NCI-H748 (cell line): Measurements from ENCODE around the gene RIPOR2.
"Not testable (repeated sequence)": the region's sequence is repeated elsewhere in the genome, so short reads cannot be mapped to it uniquely, and the experiment has no call there.

ENCODE experiments used
- DNase-seq: peaks from one replicate; lab custom pipeline; 2025; ENCODE audit not compliant: unreplicated experiment; lab: John Stamatoyannopoulos, UW

RIPOR2 gene

DNA sequence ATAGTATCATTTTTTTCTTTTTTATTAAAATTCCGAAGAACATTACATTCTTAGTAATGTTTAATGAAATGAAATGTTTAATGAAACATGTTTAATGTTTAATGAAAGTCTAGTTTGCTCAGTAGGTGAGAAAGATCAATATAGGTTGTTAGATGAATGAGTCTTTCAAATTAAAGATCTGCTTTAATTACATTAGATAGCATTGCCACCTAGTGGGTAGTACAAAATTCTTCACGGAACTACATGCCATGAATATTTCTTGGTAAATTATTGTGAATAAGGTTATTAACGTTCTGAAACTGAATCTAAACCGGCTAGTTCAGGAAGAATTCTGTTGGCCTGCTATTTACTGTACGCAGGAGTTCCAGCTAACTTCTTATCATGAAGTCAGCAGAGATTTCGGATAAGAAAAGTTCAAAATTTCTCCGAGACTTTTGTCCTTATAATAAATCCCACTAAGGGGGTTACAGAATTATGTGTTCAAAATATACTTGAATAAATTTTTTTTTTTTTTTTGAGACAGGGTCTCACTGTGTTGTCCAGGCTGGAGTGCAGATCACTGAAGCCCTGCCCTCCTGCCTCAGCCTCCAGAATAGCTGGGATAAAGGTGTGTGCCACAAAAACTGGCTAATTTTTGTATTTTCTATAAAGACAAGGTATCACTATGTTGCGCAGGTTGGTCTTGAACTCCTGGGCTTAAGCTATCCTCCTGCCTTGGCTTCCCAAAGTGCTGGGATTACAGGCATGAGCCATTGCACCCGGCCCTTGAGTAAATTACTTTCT is 168.9 kb downstream of the RIPOR2 start:
- peak; percentile 59 for DNase-seq

DNA sequence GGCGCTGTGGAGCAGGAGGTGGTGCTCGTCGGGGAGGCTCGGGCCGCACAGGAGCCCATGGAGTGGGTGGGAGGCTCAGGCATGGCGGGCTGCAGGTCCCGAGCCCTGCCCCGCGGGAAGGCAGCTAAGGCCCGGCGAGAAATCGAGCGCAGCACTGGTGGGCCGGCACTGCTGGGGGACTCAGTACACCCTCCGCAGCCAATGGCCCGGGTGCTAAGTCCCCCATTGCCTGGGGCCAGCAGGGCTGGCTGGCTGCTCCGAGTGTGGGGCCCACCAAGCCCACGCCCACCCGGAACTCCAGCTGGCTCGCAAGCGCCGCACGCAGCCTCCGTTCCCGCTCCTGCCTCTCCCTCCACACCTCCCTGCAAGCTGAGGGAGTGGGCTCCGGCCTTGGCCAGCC is 169.8 kb downstream of the RIPOR2 start:
- not testable (repeated sequence) for DNase-seq

DNA sequence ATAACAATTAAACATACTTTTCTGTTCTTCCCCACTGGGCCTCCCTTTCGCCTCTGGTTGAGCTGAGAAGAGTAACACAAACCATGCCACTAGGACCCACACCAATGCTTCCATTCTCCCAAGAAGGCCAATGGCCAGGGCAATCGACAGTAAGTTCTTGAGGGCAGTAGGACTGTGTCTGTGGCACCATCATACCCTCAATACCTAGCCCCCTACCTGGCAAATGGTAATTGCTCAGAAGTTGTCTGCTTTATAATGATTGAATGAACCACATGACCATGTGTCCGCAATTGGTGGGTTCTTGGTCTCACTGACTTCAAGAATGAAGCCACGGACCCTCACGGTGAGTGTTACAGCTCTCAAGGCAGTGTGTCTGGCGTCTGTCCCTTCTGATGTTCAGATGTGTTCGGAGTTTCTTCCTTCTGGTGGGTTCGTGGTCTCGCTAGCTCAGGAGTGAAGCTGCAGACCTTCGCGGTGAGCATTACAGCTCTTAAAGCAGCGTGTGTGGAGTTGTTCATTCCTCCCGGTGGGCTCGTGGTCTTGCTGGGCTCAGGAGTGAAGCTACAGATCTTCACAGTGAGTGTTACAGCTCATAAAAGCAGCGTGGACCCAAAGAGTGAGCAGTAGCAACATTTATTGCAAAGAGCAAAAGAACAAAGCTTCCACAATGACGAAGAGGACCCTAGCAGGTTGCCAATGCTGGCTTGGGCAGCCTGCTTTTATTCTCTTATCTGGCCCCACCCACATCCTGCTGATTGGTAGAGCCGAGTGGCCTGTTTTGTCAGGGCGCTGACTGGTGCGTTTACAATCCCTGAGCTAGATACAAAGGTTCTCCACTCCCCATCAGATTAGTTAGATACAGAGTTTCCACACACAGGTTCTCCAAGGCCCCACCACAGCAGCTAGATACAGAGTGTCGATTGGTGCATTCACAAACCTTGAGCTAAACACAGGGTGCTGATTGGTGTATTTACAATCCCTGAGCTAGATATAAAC is 170.6 kb downstream of the RIPOR2 start:
- not testable (repeated sequence) for DNase-seq

DNA sequence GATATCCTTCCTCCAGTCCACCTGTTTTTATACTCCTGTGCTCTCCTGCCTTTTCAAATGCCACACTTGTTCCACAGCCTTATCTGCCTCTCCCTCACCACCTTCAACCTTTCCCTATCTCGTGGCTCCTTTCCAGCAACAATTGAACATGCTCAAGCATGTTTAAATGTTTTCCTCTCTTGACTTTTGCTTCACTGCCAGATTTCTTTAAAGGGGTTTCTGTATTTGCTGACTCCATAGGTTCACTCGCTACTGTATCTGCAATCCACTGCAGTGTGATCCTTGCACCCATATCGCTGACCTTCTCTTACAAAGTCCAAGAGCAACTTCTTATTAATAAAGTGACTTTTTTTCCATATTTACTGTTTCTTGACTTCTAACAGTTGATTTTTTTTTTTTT is 172.2 kb downstream of the RIPOR2 start:
- peak; percentile 5 for DNase-seq

DNA sequence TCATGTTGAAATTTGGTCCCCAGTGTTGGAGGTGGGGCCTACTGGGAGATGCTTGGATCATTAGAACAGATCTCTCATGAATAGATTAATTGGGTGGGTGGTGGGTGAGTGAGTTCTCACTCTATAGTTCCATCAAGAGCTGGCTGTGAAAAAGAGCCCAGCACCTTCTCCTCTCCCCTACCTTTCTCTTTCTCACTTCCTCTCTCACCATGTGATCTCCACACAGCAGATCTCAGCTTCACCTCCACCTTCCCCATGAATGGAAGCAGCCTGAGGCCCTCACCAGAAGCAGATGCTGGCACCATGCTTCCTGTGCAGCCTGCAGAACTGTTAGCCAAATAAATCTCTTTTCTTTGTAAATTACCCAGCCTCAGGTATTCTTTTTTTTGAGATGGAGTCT is 173.9 kb downstream of the RIPOR2 start:
- DNase-seq = no peak

DNA sequence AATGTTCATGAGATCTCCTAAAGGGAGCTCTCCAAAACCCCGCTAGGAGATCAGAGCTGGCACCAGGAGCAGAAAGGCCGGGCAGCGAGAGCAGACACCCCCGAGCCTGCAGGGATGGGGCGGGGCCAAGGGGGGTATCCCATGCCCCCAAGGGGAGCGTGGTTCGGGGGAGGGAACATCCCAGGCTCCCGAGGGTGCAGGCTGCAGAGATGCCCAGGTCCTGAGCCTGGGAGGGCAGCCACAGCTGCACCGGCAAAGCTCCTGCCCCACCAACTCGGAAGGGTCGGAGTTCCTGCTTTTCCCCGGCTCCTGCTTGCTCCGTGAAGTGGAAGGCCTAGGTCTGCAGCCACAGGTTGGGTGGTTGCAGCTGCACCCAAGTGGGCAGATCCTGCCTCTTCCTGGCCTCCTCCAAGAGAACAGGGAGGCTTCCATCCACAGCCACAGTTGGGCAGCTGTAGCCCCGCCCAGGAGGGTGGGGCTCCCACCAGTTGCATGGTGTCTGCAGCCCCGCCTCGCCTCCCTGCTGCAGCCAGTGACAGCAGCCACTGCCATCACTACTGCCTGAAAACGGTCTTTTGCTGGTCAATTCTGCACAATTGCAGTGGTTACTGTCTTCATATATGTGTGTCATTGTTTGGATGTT is 174.4 kb downstream of the RIPOR2 start:
- DNase-seq = peak; percentile 45

DNA sequence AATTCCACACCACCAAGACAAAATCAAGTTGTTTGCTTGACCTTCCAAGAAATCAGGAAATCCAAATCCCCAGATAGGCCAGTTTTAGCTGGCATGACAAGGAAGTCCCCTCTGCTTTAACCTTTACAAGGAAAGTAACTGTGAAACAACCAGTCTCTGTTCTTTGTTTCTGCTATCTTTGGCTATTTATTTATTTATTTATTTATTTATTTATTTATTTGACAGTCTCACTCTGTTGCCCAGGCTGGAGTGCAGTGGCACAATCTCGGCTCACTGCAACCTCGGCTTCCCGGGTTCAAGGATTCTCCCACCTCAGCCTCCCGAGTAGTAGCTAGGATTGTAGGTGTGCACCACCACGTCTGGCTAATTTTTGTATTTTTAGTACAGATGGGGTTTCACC is 175.6 kb downstream of the RIPOR2 start:
- no peak for DNase-seq

DNA sequence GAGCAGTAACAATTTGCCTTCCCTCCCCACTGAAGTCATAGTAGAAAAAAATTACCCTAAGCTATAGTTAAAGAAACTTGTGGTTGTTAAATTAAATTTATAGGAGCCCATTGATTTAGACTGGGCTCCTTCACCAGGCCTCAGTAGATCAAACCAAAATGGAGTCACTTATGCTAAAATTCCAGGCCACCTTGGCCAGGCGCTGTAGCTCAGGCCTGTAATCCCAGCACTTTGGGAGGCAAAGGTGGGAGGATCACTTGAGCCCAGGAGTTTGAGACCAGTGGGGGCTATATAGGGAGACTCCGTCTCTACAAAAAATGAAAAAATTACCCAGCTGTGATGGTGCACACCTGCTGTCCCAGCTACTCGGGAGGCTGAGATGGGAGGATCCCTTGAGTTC is 176.0 kb downstream of the RIPOR2 start:
- no peak for DNase-seq

DNA sequence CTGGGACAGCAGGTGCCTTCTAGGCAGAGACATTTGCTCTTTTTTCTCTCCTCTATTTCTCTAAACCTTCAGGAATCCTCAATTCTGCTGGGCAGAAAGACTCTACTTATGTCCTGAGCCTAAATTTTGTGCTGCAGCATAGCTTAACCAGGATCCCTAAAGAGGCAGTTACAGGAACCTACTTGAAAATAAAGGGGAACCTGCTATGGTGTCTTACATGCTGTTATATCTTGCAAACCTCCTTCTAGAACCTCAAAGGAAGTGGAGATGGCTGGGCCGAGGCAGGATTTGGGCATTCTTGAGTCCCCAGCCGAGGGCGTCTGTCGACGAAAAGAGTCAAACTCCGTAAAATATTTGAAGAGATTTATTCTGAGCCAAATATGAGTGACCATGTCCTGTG is 178.1 kb downstream of the RIPOR2 start:
- DNase-seq = no peak

DNA sequence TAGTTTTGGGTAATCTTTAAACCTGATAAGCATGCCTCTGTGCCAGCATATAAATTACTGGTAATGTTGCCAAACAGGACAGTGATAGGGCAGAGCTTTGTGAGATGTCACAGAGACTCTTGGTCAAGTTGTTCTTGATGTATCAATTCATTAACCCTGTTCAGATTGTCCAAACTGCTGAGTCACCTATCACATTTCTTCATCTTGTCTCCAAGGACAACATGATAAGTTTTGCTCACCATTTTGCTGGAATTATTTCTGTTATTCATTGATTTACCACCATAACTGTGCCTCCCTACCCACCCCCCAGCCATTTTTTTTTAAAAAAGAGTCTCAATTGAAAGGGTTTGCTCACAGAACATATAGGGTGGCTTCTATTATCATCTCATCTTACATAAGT is 180.5 kb downstream of the RIPOR2 start:
- DNase-seq = no peak

DNA sequence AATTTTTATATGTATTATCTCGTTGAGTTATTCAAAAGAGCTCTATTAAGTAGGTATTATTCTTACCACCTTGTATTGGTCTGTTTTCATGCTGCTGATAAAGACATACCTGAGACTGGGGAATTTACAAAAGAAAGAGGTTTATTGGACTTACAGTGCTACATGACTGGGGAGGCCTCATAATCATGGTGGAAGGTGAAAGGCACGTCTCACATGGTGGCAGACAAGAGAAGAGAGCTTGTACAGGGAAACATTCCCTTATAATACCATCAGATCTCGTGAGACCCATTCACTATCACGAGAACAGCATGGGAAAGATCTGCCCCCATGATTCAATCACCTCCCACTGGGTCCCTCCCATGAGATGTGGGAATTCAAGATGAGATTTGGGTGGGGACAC is 181.4 kb downstream of the RIPOR2 start:
- not testable (repeated sequence) for DNase-seq
